ENCODE measurements around the gene PRR5L. TPM values are rescaled to one million over a fixed set of nuclear protein-coding genes. Genes with fewer than 3 reads are reported as not detected.

The PRR5L gene
- total and polyA plus RNA-seq, 9 of the 15 experiments (the other 6 are each of a cell fraction or from before 2014, with no cell fraction given), result 0.11 to 0.60 (median 0.36) TPM; not detected in 2

DNA sequence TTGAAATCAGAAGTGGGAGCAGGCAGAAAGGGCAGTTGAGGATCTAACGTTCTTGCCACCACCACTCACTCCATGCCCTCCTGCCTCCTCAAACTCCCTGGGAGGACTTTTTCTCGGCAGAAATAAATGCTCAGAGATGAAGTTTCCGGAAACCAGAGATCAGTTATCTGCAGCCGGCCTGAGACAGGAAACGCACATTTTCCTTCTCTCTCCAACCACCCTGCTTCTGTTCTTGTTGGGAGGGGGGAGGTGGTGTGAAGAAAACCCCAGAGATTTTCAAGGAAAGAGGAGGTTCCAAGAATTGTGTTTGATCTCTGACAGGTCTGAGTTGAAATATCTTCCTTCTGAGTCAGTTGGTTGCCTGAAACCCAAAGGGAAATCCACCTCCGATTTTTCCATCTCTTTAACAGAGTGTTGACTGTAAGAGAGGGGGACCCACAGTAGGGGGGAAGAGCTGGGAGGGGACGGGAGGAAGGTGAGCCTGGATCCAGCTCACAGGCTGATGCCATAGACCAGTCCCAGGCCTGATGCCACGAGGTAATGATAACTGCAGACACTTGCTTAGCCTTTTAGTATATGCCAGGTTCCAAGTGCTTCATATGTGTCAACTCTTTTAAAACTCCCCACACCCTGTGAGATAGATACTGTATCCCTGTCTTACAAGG lies 113.2 kb downstream of the PRR5L start:
- peak overlapping the region; percentile 43; the same call in 1 of the 2 replicates for H3K4me2 ChIP-seq (ENCODE audit: insufficient read depth, low read length)
- no TSS peak for BruUV-seq (replicated peaks)
- FAIRE-seq (peak; percentile 70), ATAC-seq (peak; percentile 80), DNase-seq (ENCODE audit: extremely low read depth in 1 of 4, low spot score in 3 of 4) (peak in 2 of 4 experiments; percentile 42 to 68)
- in situ Hi-C loops (cut with MboI), result no loop called here
- H4K20me1 ChIP-seq (replicated peaks; ENCODE audit: control insufficient read depth, insufficient read depth, low read length), result no peaks in the 10 kb centered on the region
- peak overlapping the region; percentile 81 for H2AFZ ChIP-seq (ENCODE audit: low read depth, low read length)
- H3K27ac ChIP-seq (ENCODE audit: extremely low read depth, low read depth, low read length), result peak overlapping the region; percentile 58; the same call in 1 of the 3 replicates
- intact Hi-C loops (cut with micrococcal nuclease), result no loop called here
- CTCF ChIA-PET (ENCODE audit: low intra/inter-chr PET ratio), result no interaction called here
- H3K79me2 ChIP-seq (ENCODE audit: control insufficient read depth, insufficient read depth, low read length), result no peaks in the 10 kb centered on the region
- H3K36me3 ChIP-seq (ENCODE audit: control insufficient read depth, insufficient read depth, low read length), result no peaks in the 10 kb centered on the region
- no peak overlapping the region for H3K4me3 ChIP-seq
- POLR2A ChIA-PET, result interaction anchor here (0.7 kb wide), 1 partner anchor 1236 kb away, joined by 6 read pairs; no protein-coding TSS in a partner anchor
- no peaks in the 10 kb centered on the region for H3K9me3 ChIP-seq (replicated peaks; ENCODE audit: control insufficient read depth, insufficient read depth, low read depth, low read length)
- peaks cover 10 to 40% of the 10 kb centered on the region in 2 experiments; a peak in 4 of 5 replicates for H3K4me1 ChIP-seq (replicated peaks in 1 of 2; ENCODE audit: control insufficient read depth in 2 of 2, insufficient read depth in 2 of 2, low read length in 2 of 2)
- no peaks in the 10 kb centered on the region for H3K27me3 ChIP-seq (ENCODE audit: control insufficient read depth in 2 of 2, insufficient read depth in 2 of 2, low read length in 2 of 2)
- H3K9ac ChIP-seq (ENCODE audit: insufficient read depth in 1 of 2, low read depth in 2 of 2, low read length in 2 of 2), result peak overlapping the region; percentile 0 to 40; a peak in 2 of 4 replicates
- WGBS (ENCODE audit: insufficient coverage, low coverage, missing lambda C conversion rate), result 4% methylated on average over 8 of the region's 8 CpGs
- no peaks in the 10 kb centered on the region for H3K9me1 ChIP-seq (ENCODE audit: control insufficient read depth, insufficient read depth, low read length)
- TF ChIP-seq EP300 (IDR thresholded peaks at IDR 0.05; ENCODE audit: low read length) (peak; percentile 53), ZNF589 (CRISPR knock-in tag; IDR thresholded peaks at IDR 0.05; ENCODE audit: low read depth) (peak; percentile 84), ZNF77 (CRISPR knock-in tag; IDR thresholded peaks at IDR 0.05) (no peak), SRF (CRISPR knock-in tag; IDR thresholded peaks at IDR 0.05) (peak in 1 of 2 experiments; percentile 34; a peak in 1 of 4 replicates), SOX6 (IDR thresholded peaks at IDR 0.05) (no peak), DNMT1 (IDR thresholded peaks at IDR 0.05) (no peak), ETV1 (tag; conservative IDR thresholded peaks at IDR 0.05; ENCODE audit: low read depth) (peak; percentile 94), ZNF695 (CRISPR knock-in tag; IDR thresholded peaks at IDR 0.05) (no peak), ZNF175 (CRISPR knock-in tag; IDR thresholded peaks at IDR 0.05; ENCODE audit: low read depth) (no peak), SRSF7 (optimal IDR thresholded peaks at IDR 0.05; ENCODE audit: low read depth, low read length) (no peak)
- TF ChIP-seq, protein P1, sequence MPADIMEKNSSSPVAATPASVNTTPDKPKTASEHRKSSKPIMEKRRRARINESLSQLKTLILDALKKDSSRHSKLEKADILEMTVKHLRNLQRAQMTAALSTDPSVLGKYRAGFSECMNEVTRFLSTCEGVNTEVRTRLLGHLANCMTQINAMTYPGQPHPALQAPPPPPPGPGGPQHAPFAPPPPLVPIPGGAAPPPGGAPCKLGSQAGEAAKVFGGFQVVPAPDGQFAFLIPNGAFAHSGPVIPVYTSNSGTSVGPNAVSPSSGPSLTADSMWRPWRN (IDR thresholded peaks at IDR 0.05; ENCODE audit: low read depth), result no peak
- TF ChIP-seq, protein P2, sequence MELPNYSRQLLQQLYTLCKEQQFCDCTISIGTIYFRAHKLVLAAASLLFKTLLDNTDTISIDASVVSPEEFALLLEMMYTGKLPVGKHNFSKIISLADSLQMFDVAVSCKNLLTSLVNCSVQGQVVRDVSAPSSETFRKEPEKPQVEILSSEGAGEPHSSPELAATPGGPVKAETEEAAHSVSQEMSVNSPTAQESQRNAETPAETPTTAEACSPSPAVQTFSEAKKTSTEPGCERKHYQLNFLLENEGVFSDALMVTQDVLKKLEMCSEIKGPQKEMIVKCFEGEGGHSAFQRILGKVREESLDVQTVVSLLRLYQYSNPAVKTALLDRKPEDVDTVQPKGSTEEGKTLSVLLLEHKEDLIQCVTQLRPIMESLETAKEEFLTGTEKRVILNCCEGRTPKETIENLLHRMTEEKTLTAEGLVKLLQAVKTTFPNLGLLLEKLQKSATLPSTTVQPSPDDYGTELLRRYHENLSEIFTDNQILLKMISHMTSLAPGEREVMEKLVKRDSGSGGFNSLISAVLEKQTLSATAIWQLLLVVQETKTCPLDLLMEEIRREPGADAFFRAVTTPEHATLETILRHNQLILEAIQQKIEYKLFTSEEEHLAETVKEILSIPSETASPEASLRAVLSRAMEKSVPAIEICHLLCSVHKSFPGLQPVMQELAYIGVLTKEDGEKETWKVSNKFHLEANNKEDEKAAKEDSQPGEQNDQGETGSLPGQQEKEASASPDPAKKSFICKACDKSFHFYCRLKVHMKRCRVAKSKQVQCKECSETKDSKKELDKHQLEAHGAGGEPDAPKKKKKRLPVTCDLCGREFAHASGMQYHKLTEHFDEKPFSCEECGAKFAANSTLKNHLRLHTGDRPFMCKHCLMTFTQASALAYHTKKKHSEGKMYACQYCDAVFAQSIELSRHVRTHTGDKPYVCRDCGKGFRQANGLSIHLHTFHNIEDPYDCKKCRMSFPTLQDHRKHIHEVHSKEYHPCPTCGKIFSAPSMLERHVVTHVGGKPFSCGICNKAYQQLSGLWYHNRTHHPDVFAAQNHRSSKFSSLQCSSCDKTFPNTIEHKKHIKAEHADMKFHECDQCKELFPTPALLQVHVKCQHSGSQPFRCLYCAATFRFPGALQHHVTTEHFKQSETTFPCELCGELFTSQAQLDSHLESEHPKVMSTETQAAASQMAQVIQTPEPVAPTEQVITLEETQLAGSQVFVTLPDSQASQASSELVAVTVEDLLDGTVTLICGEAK (IDR thresholded peaks at IDR 0.05), result 0 out of 2 replicates have a peak, but pooled peaks have one; percentile 60
- TF ChIP-seq, protein P2 (CRISPR knock-in tag; IDR thresholded peaks at IDR 0.05), result no peak

Measured in K562 (cell line).